GM12878 (cell line): ENCODE results near the gene REPS2. TPM values are rescaled to one million over a fixed set of nuclear protein-coding genes. Genes with fewer than 3 reads are reported as not detected.

Experiments
- ATAC-seq: fragments of 200-7000 bp; cut with Tn5 transposase; 3 replicates; pipeline ENCODE4 v1.9.1; 2020; ENCODE audit warnings: mild to moderate bottlenecking, moderate library complexity
- BruUV-seq: library from RNA; stranded (reverse); fragments of 400-500 nt; replicated peaks from 2 replicates; lab custom pipeline; 2021; lab: Mats Ljungman, UMichigan
- CTCF ChIA-PET: fragments of 300-600 bp; sonication (Branson Sonifier 250); formaldehyde crosslinking; extraction: SDS; loops from one replicate; lab custom pipeline; 2021; ENCODE audit warnings: inconsistent platforms; lab: Yijun Ruan, JAX
- POLR2A ChIA-PET: fragments of 350-600 bp; formaldehyde crosslinking; extraction: SDS; loops from one replicate; lab custom pipeline; 2021; ENCODE audit warnings: inconsistent platforms; lab: Charles Lee
- RAD21 ChIA-PET: fragments of 300-600 bp; sonication (Branson Sonifier 250); formaldehyde crosslinking; loops from one replicate; lab custom pipeline; 2023; ENCODE audit warnings: antibody characterized with exemption; ENCODE audit not compliant: unreplicated experiment; lab: Charles Lee
- SMC1A ChIA-PET: fragments of 300-600 bp; sonication (Branson Sonifier 250); formaldehyde crosslinking; loops from one replicate; lab custom pipeline; 2023; ENCODE audit not compliant: unreplicated experiment, uncharacterized antibody; lab: Charles Lee
- DNase-seq: peaks from one replicate; pipeline ENCODE4 v3.0.0-alpha.2; 2011; ENCODE audit warnings: low read depth, low spot score
- FAIRE-seq: peaks from 3 replicates; lab custom pipeline; 2011; peaks lifted over from hg19 to GRCh38; lab: Jason Lieb, UNC
- H2AFZ ChIP-seq: 2 replicates; pipeline ENCODE4 v1.6.0; 2011; ENCODE audit warnings: low read depth, low read length, control low read depth; ENCODE audit not compliant: control insufficient read depth
- H3K27ac ChIP-seq: 2 replicates; pipeline ENCODE4 v1.5.1; 2011; ENCODE audit warnings: control low read depth; ENCODE audit not compliant: control insufficient read depth, insufficient read depth
- H3K27me3 ChIP-seq, 2 experiments: replicated peaks in 1 of 2; 2 replicates each; pipeline versions ENCODE4 v1.6.0 to v1.6.1; 2011; ENCODE audit warnings: low read length in 1 of 2; ENCODE audit not compliant: control insufficient read depth in 2 of 2, insufficient read depth in 2 of 2
- H3K36me3 ChIP-seq, 2 experiments: 2 replicates each; pipeline ENCODE4 v1.5.1; 2011; ENCODE audit warnings: low read length in 1 of 2; ENCODE audit not compliant: control insufficient read depth in 2 of 2, insufficient read depth in 2 of 2
- H3K4me1 ChIP-seq: 2 replicates; pipeline ENCODE4 v1.6.1; 2011; ENCODE audit warnings: mild to moderate bottlenecking, low read length, moderate library complexity, mixed read lengths; ENCODE audit not compliant: control insufficient read depth, insufficient read depth
- H3K4me2 ChIP-seq: 2 replicates; pipeline ENCODE4 v1.6.0; 2011; ENCODE audit warnings: control low read depth; ENCODE audit not compliant: control insufficient read depth, insufficient read depth
- H3K4me3 ChIP-seq: fragments of 200-600 bp; sonication (generic); 2 replicates; pipeline ENCODE4 v1.5.1; 2016
- H3K79me2 ChIP-seq: 2 replicates; pipeline ENCODE4 v1.6.0; 2011; ENCODE audit warnings: low read length; ENCODE audit not compliant: control insufficient read depth, insufficient read depth
- H3K9ac ChIP-seq: 2 replicates; pipeline ENCODE4 v1.8.0; 2011; ENCODE audit warnings: low read length, control low read depth, mixed read lengths; ENCODE audit not compliant: control insufficient read depth, insufficient read depth
- H3K9me3 ChIP-seq: replicated peaks from 3 replicates; pipeline ENCODE4 v1.5.1; 2011; ENCODE audit warnings: mild to moderate bottlenecking, low read length; ENCODE audit not compliant: control insufficient read depth, insufficient read depth
- H4K20me1 ChIP-seq: 2 replicates; pipeline ENCODE4 v1.6.0; 2011; ENCODE audit not compliant: control insufficient read depth, insufficient read depth
- CHD4 ChIP-seq: fragments of 200-600 bp; sonication (generic); IDR thresholded peaks from 2 replicates; pipeline ENCODE4 v1.6.1; 2016; ENCODE audit warnings: mild to moderate bottlenecking
- CTCF ChIP-seq, 3 experiments: IDR thresholded peaks in 2 of 3; conservative IDR thresholded peaks in 1 of 3; 2 replicates each; pipeline ENCODE4 v1.5.1; 2011; ENCODE audit warnings: low read depth in 3 of 3, low read length in 3 of 3, mild to moderate bottlenecking in 3 of 3, control low read depth in 2 of 3, moderate library complexity in 2 of 3, inconsistent platforms in 1 of 3, mixed read lengths in 1 of 3; ENCODE audit not compliant: control insufficient read depth in 2 of 3, insufficient read depth in 1 of 3; ENCODE audit errors: extremely low read depth in 1 of 3
- NBN ChIP-seq: fragments of 450-650 bp; IDR thresholded peaks from 2 replicates; pipeline ENCODE4 v1.6.1; 2016
- RCOR1 ChIP-seq: conservative IDR thresholded peaks from 2 replicates; pipeline ENCODE4 v1.6.1; 2012; ENCODE audit warnings: low read depth, low read length, improper control_type of control experiment
- ZNF207 ChIP-seq: fragments of 450-650 bp; IDR thresholded peaks from 2 replicates; pipeline ENCODE4 v1.6.1; 2014; ENCODE audit warnings: antibody characterized with exemption, mild to moderate bottlenecking, borderline replicate concordance
- WGBS: methylation state at CpG from one replicate; pipeline ENCODE4 v1.1.6; 2016; ENCODE audit warnings: low lambda C conversion rate; ENCODE audit not compliant: insufficient replicate concordance, insufficient coverage; ENCODE audit errors: missing lambda C conversion rate; 5-methylcytosine and 5-hydroxymethylcytosine counted together
- in situ Hi-C: fragments of 300-500 bp; cut with MboI; formaldehyde crosslinking; loops from 9 replicates; pipeline ENCODE4 v1.14.3; 2018; ENCODE audit warnings: mixed read lengths
- intact Hi-C: fragments of 100-400 bp; cut with micrococcal nuclease; formaldehyde crosslinking; loops from one replicate; pipeline ENCODE4 v1.14.2; 2022; ENCODE audit not compliant: unreplicated experiment
- polyA plus RNA-seq, 11 experiments: library from polyadenylated mRNA; depleted of rRNA in 4 of 11; unstranded in 6 of 11; stranded (reverse) in 5 of 11; fragments of >200 nt; fragmentation: Nextera tagmentation in 4 of 11; fragmentation: Illumina TruSeq in 1 of 11; extraction: Ambion mirVana in 4 of 11; extraction: Trizol in 1 of 11; gene quantifications; 1 replicate in 1 of 11; 2 replicates in 10 of 11; pipeline versions ENCODE4 v1.2.1 to v1.2.3, GENCODE V29; 2011 to 2016; ENCODE audit warnings: inconsistent platforms in 2 of 11, missing spikeins in 2 of 11, low read depth in 1 of 11
- total RNA-seq, 4 experiments: library from RNA; depleted of rRNA in 3 of 4; stranded (reverse); fragments of >200 nt in 3 of 4; fragmentation: Illumina TruSeq in 1 of 4; extraction: Trizol in 1 of 4; gene quantifications; 2 replicates each; pipeline versions ENCODE4 v1.2.1 to v1.2.3, GENCODE V29; 2013 to 2021

Gene REPS2
- total and polyA plus RNA-seq, 10 of the 15 experiments (the other 5 are each of a cell fraction or from before 2014, with no cell fraction given): 2.1 to 6.8 (median 3.9) TPM

- no peak overlapping the region for H3K9ac ChIP-seq
- ChIA-PET CTCF (no interaction called here), SMC1A (no interaction called here), RAD21 (no interaction called here), POLR2A (no interaction called here)
- H3K4me1 ChIP-seq: no peaks in the 10 kb centered on the region
- no peak overlapping the region for H3K4me3 ChIP-seq
- TF ChIP-seq NBN: no peak
- no peak for TF ChIP-seq CHD4
- TF ChIP-seq RCOR1: no peak
- no peak for TF ChIP-seq ZNF207
- ATAC-seq (no peak), FAIRE-seq (no peak), DNase-seq (no peak)
- no peak overlapping the region for H2AFZ ChIP-seq
- no peaks in the 10 kb centered on the region for H3K9me3 ChIP-seq
- WGBS: 26% methylated on average over 5 of the region's 5 CpGs
- no peaks in the 10 kb centered on the region; a peak in 1 of 4 replicates for H3K27me3 ChIP-seq
- H3K27ac ChIP-seq: no peak overlapping the region
- BruUV-seq: no TSS peak
- intact Hi-C loops (no loop called here), in situ Hi-C loops (no loop called here)
- no peaks in the 10 kb centered on the region for H3K79me2 ChIP-seq
- no peaks in the 10 kb centered on the region for H3K36me3 ChIP-seq
- H4K20me1 ChIP-seq: no peaks in the 10 kb centered on the region
- H3K4me2 ChIP-seq: no peak overlapping the region
Observed at GRCh38 chrX:17065100-17065499, 118.6 kb downstream of the REPS2 start.

DNA sequence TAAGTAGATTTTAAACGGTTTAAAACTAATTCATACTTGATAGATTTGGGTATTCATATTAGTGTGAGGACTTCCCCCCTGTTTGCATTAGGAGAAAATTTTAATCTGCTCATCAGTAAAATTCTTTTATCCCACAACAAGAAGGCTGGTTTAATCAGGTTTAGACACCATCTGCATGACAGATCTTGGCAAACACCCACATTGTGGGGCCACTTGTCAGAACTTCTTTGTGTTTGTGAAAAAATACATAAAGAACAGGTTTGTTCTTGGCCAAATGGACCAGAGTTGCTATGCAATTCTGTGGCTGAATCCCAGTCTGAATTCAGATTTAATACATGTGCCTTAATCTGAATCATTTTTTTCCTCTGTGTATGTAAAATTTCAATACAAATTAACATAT is 121.1 kb downstream of the REPS2 start:
- Histone ChIP-seq H3K4me2 (no peak overlapping the region), H3K9me3 (no peaks in the 10 kb centered on the region), H3K4me3 (no peak overlapping the region), H3K27ac (no peak overlapping the region), H3K79me2 (no peaks in the 10 kb centered on the region), H3K27me3 (peaks cover 0 to 1% of the 10 kb centered on the region in 2 experiments; a peak in 1 of 4 replicates), H4K20me1 (no peaks in the 10 kb centered on the region), H3K9ac (no peak overlapping the region), H3K4me1 (no peaks in the 10 kb centered on the region), H2AFZ (no peak overlapping the region), H3K36me3 (no peaks in the 10 kb centered on the region)
- ChIA-PET RAD21 (no interaction called here), POLR2A (no interaction called here), SMC1A (no interaction called here), CTCF (no interaction called here)
- DNase-seq: no peak
- no peak for ATAC-seq
- no TSS peak for BruUV-seq
- 0% methylated on average over 1 of the region's 1 CpG for WGBS
- in situ Hi-C loops: no loop called here
- no peak for TF ChIP-seq CTCF (IDR thresholded peaks at IDR 0.05 in 2 of 3, conservative IDR thresholded peaks at IDR 0.05 in 1 of 3; ENCODE audit: control insufficient read depth in 2 of 3, extremely low read depth in 1 of 3, insufficient read depth in 1 of 3, low read depth in 3 of 3, low read length in 3 of 3)
- FAIRE-seq: no peak
- intact Hi-C loops: no loop called here
